ENCODE data around the gene GABRB2.

Gene GABRB2

DNA sequence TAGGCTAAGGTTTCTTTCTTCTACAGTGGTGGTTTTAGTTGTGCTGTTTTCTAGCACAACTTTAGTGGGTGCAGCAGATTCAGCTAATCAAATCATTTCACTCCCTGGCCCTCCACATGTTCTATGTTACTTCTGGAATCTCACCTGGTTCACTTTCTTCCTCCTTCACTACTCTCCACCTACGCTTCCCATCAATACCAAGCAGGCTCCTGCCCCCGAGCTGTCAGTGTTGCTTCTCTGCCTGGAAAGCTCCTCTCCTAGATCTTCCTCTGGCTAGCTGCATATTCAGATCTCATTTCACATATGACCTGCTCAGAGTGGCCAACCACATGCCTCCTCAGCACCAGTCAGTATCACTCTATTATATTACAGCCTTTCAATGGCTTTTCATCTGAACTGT lies 19.6 kb upstream of the GABRB2 start:
- Histone ChIP-seq H3K9me2 (replicated peaks; ENCODE audit: insufficient read depth, low read length) (no peaks in the 10 kb centered on the region; the same call in 1 of the 2 replicates), H3F3A (ENCODE audit: insufficient read depth) (no peaks in the 10 kb centered on the region), H3K27me3 (ENCODE audit: low read length) (no peaks in the 10 kb centered on the region), H4K20me1 (ENCODE audit: low read depth, low read length) (no peaks in the 10 kb centered on the region), H3K36me3 (ENCODE audit: low read length) (no peaks in the 10 kb centered on the region), H3K79me2 (ENCODE audit: insufficient read depth, low read length) (no peaks in the 10 kb centered on the region), H3K4me3 (ENCODE audit: insufficient read depth, low read length, poor library complexity, severe bottlenecking) (no peak overlapping the region), H2AFZ (ENCODE audit: low read depth, low read length, severe bottlenecking) (no peak overlapping the region), H3K9ac (ENCODE audit: low read length) (no peak overlapping the region), H3K27ac (ENCODE audit: low read depth, low read length) (no peak overlapping the region), H3K9me3 (ENCODE audit: insufficient read depth, low read length) (no peaks in the 10 kb centered on the region), H3K4me2 (ENCODE audit: low read depth, low read length, poor library complexity, severe bottlenecking) (no peak overlapping the region)
- TF ChIP-seq EZH2phosphoT487 (conservative IDR thresholded peaks at IDR 0.05; ENCODE audit: low read length): no peak
- TF ChIP-seq, protein P1, sequence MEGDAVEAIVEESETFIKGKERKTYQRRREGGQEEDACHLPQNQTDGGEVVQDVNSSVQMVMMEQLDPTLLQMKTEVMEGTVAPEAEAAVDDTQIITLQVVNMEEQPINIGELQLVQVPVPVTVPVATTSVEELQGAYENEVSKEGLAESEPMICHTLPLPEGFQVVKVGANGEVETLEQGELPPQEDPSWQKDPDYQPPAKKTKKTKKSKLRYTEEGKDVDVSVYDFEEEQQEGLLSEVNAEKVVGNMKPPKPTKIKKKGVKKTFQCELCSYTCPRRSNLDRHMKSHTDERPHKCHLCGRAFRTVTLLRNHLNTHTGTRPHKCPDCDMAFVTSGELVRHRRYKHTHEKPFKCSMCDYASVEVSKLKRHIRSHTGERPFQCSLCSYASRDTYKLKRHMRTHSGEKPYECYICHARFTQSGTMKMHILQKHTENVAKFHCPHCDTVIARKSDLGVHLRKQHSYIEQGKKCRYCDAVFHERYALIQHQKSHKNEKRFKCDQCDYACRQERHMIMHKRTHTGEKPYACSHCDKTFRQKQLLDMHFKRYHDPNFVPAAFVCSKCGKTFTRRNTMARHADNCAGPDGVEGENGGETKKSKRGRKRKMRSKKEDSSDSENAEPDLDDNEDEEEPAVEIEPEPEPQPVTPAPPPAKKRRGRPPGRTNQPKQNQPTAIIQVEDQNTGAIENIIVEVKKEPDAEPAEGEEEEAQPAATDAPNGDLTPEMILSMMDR (IDR thresholded peaks at IDR 0.05; ENCODE audit: insufficient read depth, low read length, poor library complexity, severe bottlenecking): no peak

DNA sequence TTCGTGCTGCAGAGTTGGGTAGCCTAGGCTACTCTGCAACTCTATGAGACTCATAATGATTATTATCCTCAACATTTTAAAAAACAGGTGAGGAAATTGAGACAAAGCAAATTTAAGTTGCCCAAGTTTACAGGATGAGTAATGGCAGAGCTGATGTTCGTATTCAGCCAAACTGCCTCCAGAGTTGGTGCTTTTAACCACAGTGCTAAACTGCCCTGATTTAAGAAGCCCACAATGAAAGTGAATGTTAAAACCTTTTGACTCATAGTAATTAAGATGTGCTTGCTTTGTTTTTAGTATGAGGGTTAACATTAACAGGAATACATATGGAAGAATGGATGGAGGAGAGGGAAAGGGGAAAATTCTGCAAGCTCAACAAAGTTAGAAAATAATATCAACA lies 15.9 kb upstream of the GABRB2 start:
- no peak overlapping the region for H3K27ac ChIP-seq (ENCODE audit: low read depth, low read length)
- H3K36me3 ChIP-seq (ENCODE audit: low read length): no peaks in the 10 kb centered on the region
- no peak overlapping the region for H3K4me3 ChIP-seq (ENCODE audit: insufficient read depth, low read length, poor library complexity, severe bottlenecking)
- H2AFZ ChIP-seq (ENCODE audit: low read depth, low read length, severe bottlenecking): no peak overlapping the region
- no peaks in the 10 kb centered on the region for H4K20me1 ChIP-seq (ENCODE audit: low read depth, low read length)
- no peak overlapping the region for H3K4me2 ChIP-seq (ENCODE audit: low read depth, low read length, poor library complexity, severe bottlenecking)
- TF ChIP-seq, protein P1 (IDR thresholded peaks at IDR 0.05; ENCODE audit: insufficient read depth, low read length, poor library complexity, severe bottlenecking): no peak
- no peak for TF ChIP-seq EZH2phosphoT487 (conservative IDR thresholded peaks at IDR 0.05; ENCODE audit: low read length)
- no peak overlapping the region for H3K9ac ChIP-seq (ENCODE audit: low read length)
- no peaks in the 10 kb centered on the region for H3K27me3 ChIP-seq (ENCODE audit: low read length)
- H3K79me2 ChIP-seq (ENCODE audit: insufficient read depth, low read length): no peaks in the 10 kb centered on the region
- H3K9me3 ChIP-seq (ENCODE audit: insufficient read depth, low read length): no peaks in the 10 kb centered on the region
- no peaks in the 10 kb centered on the region; the same call in 1 of the 2 replicates for H3K9me2 ChIP-seq (replicated peaks; ENCODE audit: insufficient read depth, low read length)
- no peaks in the 10 kb centered on the region for H3F3A ChIP-seq (ENCODE audit: insufficient read depth)

DNA sequence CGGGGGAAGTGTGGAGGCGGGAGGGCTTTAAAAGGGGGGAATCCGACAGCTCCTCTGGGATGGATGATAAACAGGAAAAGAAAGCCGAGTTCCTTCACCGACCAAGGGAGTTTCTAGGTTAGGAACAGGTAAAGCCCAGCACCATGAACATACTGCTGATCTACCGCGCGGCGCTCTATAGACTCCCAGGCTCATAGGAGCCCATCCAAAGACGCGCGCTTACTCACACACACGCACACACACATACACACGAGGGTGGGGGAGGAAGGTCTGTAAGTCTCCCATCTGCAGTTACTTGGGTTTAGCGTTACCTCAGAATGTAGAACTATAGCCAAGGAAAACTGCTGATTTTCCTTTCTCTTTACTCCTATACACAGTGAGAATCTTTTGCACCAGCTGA lies 2.6 kb upstream of the GABRB2 start:
- Histone ChIP-seq H3K9me2 (replicated peaks; ENCODE audit: insufficient read depth, low read length) (no peaks in the 10 kb centered on the region), H3K27me3 (ENCODE audit: low read length) (no peaks in the 10 kb centered on the region), H3F3A (ENCODE audit: insufficient read depth) (no peaks in the 10 kb centered on the region), H3K27ac (ENCODE audit: low read depth, low read length) (no peak overlapping the region), H3K4me3 (ENCODE audit: insufficient read depth, low read length, poor library complexity, severe bottlenecking) (no peak overlapping the region), H3K79me2 (ENCODE audit: insufficient read depth, low read length) (no peaks in the 10 kb centered on the region), H4K20me1 (ENCODE audit: low read depth, low read length) (no peaks in the 10 kb centered on the region), H3K9me3 (ENCODE audit: insufficient read depth, low read length) (no peaks in the 10 kb centered on the region), H2AFZ (ENCODE audit: low read depth, low read length, severe bottlenecking) (no peak overlapping the region), H3K36me3 (ENCODE audit: low read length) (no peaks in the 10 kb centered on the region), H3K9ac (ENCODE audit: low read length) (no peak overlapping the region), H3K4me2 (ENCODE audit: low read depth, low read length, poor library complexity, severe bottlenecking) (no peak overlapping the region)
- TF ChIP-seq EZH2phosphoT487 (conservative IDR thresholded peaks at IDR 0.05; ENCODE audit: low read length): no peak
- TF ChIP-seq, protein P1 (IDR thresholded peaks at IDR 0.05; ENCODE audit: insufficient read depth, low read length, poor library complexity, severe bottlenecking): no peak

Data from SU-DHL-6 (cell line).